H9 (cell line): ENCODE results near the gene MSMP. TPM values are rescaled to one million over a fixed set of nuclear protein-coding genes. Genes with fewer than 3 reads are reported as not detected.

Source experiments
- DNase-seq: peaks from one replicate; pipeline ENCODE4 v3.0.0-alpha.2; 2017
- H2AFZ ChIP-seq: one replicate; pipeline ENCODE4 v1.6.1; 2013; ENCODE audit warnings: mild to moderate bottlenecking, low read length, control low read depth, moderate library complexity
- H2AK5ac ChIP-seq: 2 replicates; pipeline ENCODE4 v1.6.1; 2013; ENCODE audit warnings: low read length, control low read depth, mixed read lengths; ENCODE audit not compliant: insufficient read length
- H2BK120ac ChIP-seq: one replicate; pipeline ENCODE4 v1.6.1; 2013; ENCODE audit warnings: low read depth, mild to moderate bottlenecking, low read length, control low read depth, inconsistent platforms; ENCODE audit not compliant: poor library complexity, severe bottlenecking
- H2BK12ac ChIP-seq: 2 replicates; pipeline ENCODE4 v1.6.1; 2013; ENCODE audit warnings: low read length, control low read depth, mixed read lengths, low read depth; ENCODE audit not compliant: insufficient read length
- H2BK15ac ChIP-seq: 2 replicates; pipeline ENCODE4 v1.6.1; 2013; ENCODE audit warnings: low read depth, low read length, control low read depth
- H2BK20ac ChIP-seq: one replicate; pipeline ENCODE4 v1.6.1; 2013; ENCODE audit warnings: low read depth, mild to moderate bottlenecking, low read length, control low read depth, inconsistent platforms; ENCODE audit not compliant: poor library complexity, severe bottlenecking
- H2BK5ac ChIP-seq: 2 replicates; pipeline ENCODE4 v1.6.1; 2013; ENCODE audit warnings: low read length, control low read depth, mixed read lengths; ENCODE audit not compliant: insufficient read length
- H3K14ac ChIP-seq: 2 replicates; pipeline ENCODE4 v1.6.1; 2013; ENCODE audit warnings: low read length, control low read depth; ENCODE audit not compliant: insufficient read depth
- H3K18ac ChIP-seq: 2 replicates; pipeline ENCODE4 v1.6.1; 2013; ENCODE audit warnings: low read depth, mild to moderate bottlenecking, mixed read lengths, low read length, control low read depth; ENCODE audit not compliant: insufficient read length
- H3K23ac ChIP-seq: 2 replicates; pipeline ENCODE4 v1.6.1; 2013; ENCODE audit warnings: low read length, control low read depth, mixed read lengths, low read depth; ENCODE audit not compliant: insufficient read length
- H3K23me2 ChIP-seq: 2 replicates; pipeline ENCODE4 v1.6.1; 2013; ENCODE audit warnings: low read depth, mild to moderate bottlenecking, mixed read lengths, low read length, control low read depth; ENCODE audit not compliant: insufficient read length, poor library complexity, severe bottlenecking
- H3K27ac ChIP-seq: 2 replicates; pipeline ENCODE4 v1.5.1; 2013; ENCODE audit warnings: low read length, control low read depth, mixed read lengths, low read depth; ENCODE audit not compliant: insufficient read length
- H3K27me3 ChIP-seq: 2 replicates; pipeline ENCODE4 v1.6.1; 2013; ENCODE audit warnings: low read length, control low read depth, inconsistent platforms; ENCODE audit not compliant: insufficient read depth
- H3K4ac ChIP-seq: 2 replicates; pipeline ENCODE4 v1.6.1; 2013; ENCODE audit warnings: low read depth, mild to moderate bottlenecking, control low read depth, inconsistent platforms, low read length, moderate library complexity
- H3K4me1 ChIP-seq: 2 replicates; pipeline ENCODE4 v1.6.1; 2013; ENCODE audit warnings: low read length, control low read depth, inconsistent platforms; ENCODE audit not compliant: insufficient read depth
- H3K4me2 ChIP-seq: 2 replicates; pipeline ENCODE4 v1.6.1; 2013; ENCODE audit warnings: low read length, control low read depth, mixed read lengths; ENCODE audit not compliant: insufficient read length, insufficient read depth
- H3K56ac ChIP-seq: 2 replicates; pipeline ENCODE4 v1.6.1; 2013; ENCODE audit warnings: low read depth, mild to moderate bottlenecking, mixed read lengths, low read length, control low read depth; ENCODE audit not compliant: insufficient read length
- H3K79me1 ChIP-seq: 2 replicates; pipeline ENCODE4 v1.6.1; 2013; ENCODE audit warnings: low read depth, mild to moderate bottlenecking, moderate library complexity, low read length, control low read depth, inconsistent platforms; ENCODE audit not compliant: insufficient read depth, poor library complexity, severe bottlenecking
- H3K79me2 ChIP-seq: 2 replicates; pipeline ENCODE4 v1.6.1; 2013; ENCODE audit warnings: low read length, control low read depth, inconsistent platforms; ENCODE audit not compliant: insufficient read depth
- H3K9ac ChIP-seq: 2 replicates; pipeline ENCODE4 v1.6.1; 2013; ENCODE audit warnings: low read length, control low read depth, mixed read lengths; ENCODE audit not compliant: insufficient read length; ENCODE audit errors: extremely low read depth
- H3K9me3 ChIP-seq: one replicate; pipeline ENCODE4 v1.6.1; 2013; ENCODE audit warnings: low read depth, low read length, inconsistent platforms; ENCODE audit not compliant: control insufficient read depth
- H3T11ph ChIP-seq: one replicate; pipeline ENCODE4 v1.6.1; 2013; ENCODE audit warnings: mild to moderate bottlenecking, low read length, control low read depth, inconsistent platforms
- H4K20me1 ChIP-seq: one replicate; pipeline ENCODE4 v1.6.1; 2013; ENCODE audit not compliant: control insufficient read depth, insufficient read length, insufficient read depth
- H4K5ac ChIP-seq: 2 replicates; pipeline ENCODE4 v1.6.1; 2013; ENCODE audit warnings: low read depth, mild to moderate bottlenecking, mixed read lengths, low read length, control low read depth; ENCODE audit not compliant: insufficient read length
- H4K8ac ChIP-seq: replicated peaks from 2 replicates; pipeline ENCODE4 v1.6.1; 2013; ENCODE audit warnings: low read length, control low read depth, mixed read lengths, low read depth; ENCODE audit not compliant: insufficient read length
- H4K91ac ChIP-seq: 2 replicates; pipeline ENCODE4 v1.6.1; 2013; ENCODE audit warnings: low read depth, mild to moderate bottlenecking, moderate library complexity, mixed read lengths, low read length, control low read depth; ENCODE audit not compliant: insufficient read length
- H3K27ac Mint-ChIP-seq, 3 experiments: 2 replicates in 2 of 3; 3 replicates in 1 of 3; pipeline ENCODE4 v1.8.0; 2020 to 2021; ENCODE audit warnings: mixed read lengths in 3 of 3, mild to moderate bottlenecking in 1 of 3, moderate library complexity in 1 of 3
- H3K27me3 Mint-ChIP-seq: 2 replicates; pipeline ENCODE4 v1.8.0; 2021; ENCODE audit warnings: low read depth, mild to moderate bottlenecking, moderate library complexity, mixed read lengths
- H3K36me3 Mint-ChIP-seq, 3 experiments: 2 replicates in 2 of 3; 3 replicates in 1 of 3; pipeline ENCODE4 v1.8.0; 2020 to 2021; ENCODE audit warnings: low read depth in 3 of 3, mixed read lengths in 3 of 3; ENCODE audit not compliant: insufficient read depth in 1 of 3
- H3K4me1 Mint-ChIP-seq, 2 experiments: 2 replicates each; pipeline ENCODE4 v1.8.0; 2020; ENCODE audit warnings: mixed read lengths in 2 of 2
- H3K4me3 Mint-ChIP-seq, 2 experiments: 2 replicates in 1 of 2; 3 replicates in 1 of 2; pipeline ENCODE4 v1.8.0; 2020 to 2021; ENCODE audit warnings: mild to moderate bottlenecking in 2 of 2, mixed read lengths in 2 of 2, moderate library complexity in 1 of 2
- H3K9me3 Mint-ChIP-seq, 2 experiments: 2 replicates in 1 of 2; 3 replicates in 1 of 2; pipeline ENCODE4 v1.8.0; 2020; ENCODE audit warnings: mild to moderate bottlenecking in 2 of 2, mixed read lengths in 2 of 2, moderate library complexity in 1 of 2
- total RNA-seq: library from RNA; stranded (reverse); gene quantifications from 2 replicates; pipeline ENCODE4 v1.2.1, GENCODE V29; 2021
- TF ChIP-seq, protein P1 (sequence below): fragments of 200-600 bp; sonication (generic); conservative IDR thresholded peaks from 3 replicates; pipeline ENCODE4 v1.8.0; 2021; ENCODE audit warnings: antibody characterized with exemption, mild to moderate bottlenecking

The MSMP gene
- total RNA-seq, 1 experiment from 2014 or later: 0.83 TPM

DNA sequence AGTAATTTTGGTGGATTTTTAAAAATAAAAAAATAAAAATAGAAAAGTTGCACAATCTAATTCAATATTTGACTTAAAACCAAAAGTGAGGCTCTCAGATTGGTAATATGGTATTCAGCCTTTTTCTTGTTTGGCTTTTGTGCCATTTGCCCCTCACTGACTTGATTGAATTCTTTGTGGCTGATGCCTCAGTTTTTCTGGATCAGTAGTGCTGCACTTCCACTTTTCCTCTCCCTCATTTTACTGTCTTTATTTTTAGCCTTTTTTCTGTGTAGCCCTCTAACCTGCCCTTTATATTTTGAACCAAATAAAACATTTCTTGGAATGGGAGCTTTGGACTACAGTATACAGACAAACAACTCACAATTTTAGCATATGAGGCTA is 3.8 kb upstream of the MSMP start:
- Histone ChIP-seq H2BK20ac (no peak overlapping the region), H4K8ac (no peak overlapping the region), H3K4me1 (no peaks in the 10 kb centered on the region), H3K4me2 (peak overlapping the region; percentile 46), H3T11ph (no peak overlapping the region), H4K5ac (no peak overlapping the region), H3K27ac (no peak overlapping the region), H3K9ac (no peak overlapping the region), H3K9me3 (no peaks in the 10 kb centered on the region), H2BK12ac (no peak overlapping the region), H3K14ac (no peak overlapping the region), H2BK120ac (no peak overlapping the region), H3K23ac (no peak overlapping the region), H3K27me3 (no peaks in the 10 kb centered on the region), H3K56ac (no peak overlapping the region), H2BK15ac (no peak overlapping the region), H3K23me2 (peaks cover 3% of the 10 kb centered on the region), H4K91ac (no peak overlapping the region), H2AK5ac (no peak overlapping the region), H3K79me2 (no peaks in the 10 kb centered on the region; the same call in 1 of the 2 replicates), H2BK5ac (no peak overlapping the region), H2AFZ (no peak overlapping the region), H4K20me1 (no peaks in the 10 kb centered on the region), H3K4ac (no peak overlapping the region), H3K18ac (no peak overlapping the region), H3K79me1 (no peaks in the 10 kb centered on the region)
- H3K27me3 Mint-ChIP-seq: no peaks in the 10 kb centered on the region
- peaks cover 14 to 21% (median 19%) of the 10 kb centered on the region in 3 experiments; a peak in 6 of 7 replicates for H3K36me3 Mint-ChIP-seq
- TF ChIP-seq, protein P1, sequence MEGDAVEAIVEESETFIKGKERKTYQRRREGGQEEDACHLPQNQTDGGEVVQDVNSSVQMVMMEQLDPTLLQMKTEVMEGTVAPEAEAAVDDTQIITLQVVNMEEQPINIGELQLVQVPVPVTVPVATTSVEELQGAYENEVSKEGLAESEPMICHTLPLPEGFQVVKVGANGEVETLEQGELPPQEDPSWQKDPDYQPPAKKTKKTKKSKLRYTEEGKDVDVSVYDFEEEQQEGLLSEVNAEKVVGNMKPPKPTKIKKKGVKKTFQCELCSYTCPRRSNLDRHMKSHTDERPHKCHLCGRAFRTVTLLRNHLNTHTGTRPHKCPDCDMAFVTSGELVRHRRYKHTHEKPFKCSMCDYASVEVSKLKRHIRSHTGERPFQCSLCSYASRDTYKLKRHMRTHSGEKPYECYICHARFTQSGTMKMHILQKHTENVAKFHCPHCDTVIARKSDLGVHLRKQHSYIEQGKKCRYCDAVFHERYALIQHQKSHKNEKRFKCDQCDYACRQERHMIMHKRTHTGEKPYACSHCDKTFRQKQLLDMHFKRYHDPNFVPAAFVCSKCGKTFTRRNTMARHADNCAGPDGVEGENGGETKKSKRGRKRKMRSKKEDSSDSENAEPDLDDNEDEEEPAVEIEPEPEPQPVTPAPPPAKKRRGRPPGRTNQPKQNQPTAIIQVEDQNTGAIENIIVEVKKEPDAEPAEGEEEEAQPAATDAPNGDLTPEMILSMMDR: no peak
- DNase-seq: no peak
- H3K27ac Mint-ChIP-seq: peak overlapping the region in 1 of 3 experiments; percentile 80; a peak in 1 of 7 replicates
- no peaks in the 10 kb centered on the region for H3K9me3 Mint-ChIP-seq
- H3K4me1 Mint-ChIP-seq: peaks cover 33 to 38% of the 10 kb centered on the region in 2 experiments
- H3K4me3 Mint-ChIP-seq: peak overlapping the region; percentile 93 to 97
